Subcutaneous adipose tissue (tissue), 4 donors: ENCODE data around the gene TEX2. TPM values are rescaled to one million over a fixed set of nuclear protein-coding genes. Genes with fewer than 3 reads are reported as not detected.

Experiments
- CTCF ChIP-seq: fragments of 450-650 bp; IDR thresholded peaks from one replicate; pipeline ENCODE4 v1.5.1; 2016; ENCODE audit warnings: low read depth, mild to moderate bottlenecking, control low read depth, antibody characterized with exemption, moderate library complexity
- total RNA-seq, 4 donors: library from RNA; depleted of rRNA; stranded (reverse); fragments of >200 nt; gene quantifications; one replicate each; pipeline ENCODE4 v1.1.0, GENCODE V29; 2016

Gene TEX2
- total RNA-seq, 4 donors from 2014 or later = 75.3 to 119 (median 102) TPM

DNA sequence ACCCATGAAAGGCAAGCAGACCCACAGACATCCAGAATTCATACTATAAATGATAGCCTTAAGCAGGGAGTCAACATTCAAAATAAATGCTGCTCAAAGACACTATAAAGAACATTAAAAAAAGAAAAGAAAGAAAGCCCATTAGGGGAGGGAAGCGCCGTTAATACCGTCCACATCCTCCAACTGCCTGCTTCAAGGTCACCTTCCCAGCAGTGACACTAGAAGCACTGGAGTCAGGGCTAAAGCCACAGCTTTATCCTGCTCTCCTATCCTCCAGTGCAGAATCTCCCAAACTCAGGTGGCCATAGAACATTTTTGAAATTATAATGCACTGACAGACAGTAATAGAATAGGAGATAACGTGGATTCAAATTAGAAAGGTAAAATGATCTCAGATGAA is 59.4 kb downstream of the TEX2 start:
- no peak for TF ChIP-seq CTCF

DNA sequence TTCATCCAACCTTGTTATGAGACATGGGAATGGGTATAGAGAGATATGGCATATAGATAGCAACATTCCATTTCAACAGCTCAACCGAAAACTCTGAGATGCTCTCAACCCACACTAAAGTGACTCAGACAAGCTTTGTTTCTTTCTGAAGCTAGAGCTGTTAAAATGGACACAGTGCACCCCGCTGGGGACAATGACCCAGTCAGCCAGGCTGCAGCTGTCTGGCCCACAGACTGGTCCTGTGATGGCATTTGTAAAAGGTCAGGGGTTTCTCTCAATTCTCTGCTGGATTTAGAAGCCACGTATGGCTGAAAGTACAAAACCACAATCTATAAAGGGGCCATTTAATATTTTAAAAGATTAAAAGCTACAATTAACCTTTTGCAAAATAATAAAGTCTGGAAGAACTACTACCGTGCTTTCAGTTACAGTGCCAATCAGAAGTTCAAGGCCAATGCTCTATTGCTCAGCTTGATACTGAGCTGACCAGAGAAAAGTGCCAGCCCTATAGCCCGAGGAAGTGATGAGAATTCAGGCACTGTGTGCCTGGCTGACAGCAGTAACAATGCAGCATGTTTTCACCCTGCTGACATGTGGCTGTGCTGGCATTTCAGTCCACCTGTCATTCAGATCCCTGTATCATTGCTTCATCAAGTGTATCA is 60.2 kb downstream of the TEX2 start:
- TF ChIP-seq CTCF = no peak

- TF ChIP-seq CTCF = no peak
These were observed 62.7 kb downstream of the TEX2 start for GRCh38 chr17:64200080-64201032.

- no peak for TF ChIP-seq CTCF
These were observed 64.5 kb downstream of the TEX2 start for GRCh38 chr17:64198331-64199090.

DNA sequence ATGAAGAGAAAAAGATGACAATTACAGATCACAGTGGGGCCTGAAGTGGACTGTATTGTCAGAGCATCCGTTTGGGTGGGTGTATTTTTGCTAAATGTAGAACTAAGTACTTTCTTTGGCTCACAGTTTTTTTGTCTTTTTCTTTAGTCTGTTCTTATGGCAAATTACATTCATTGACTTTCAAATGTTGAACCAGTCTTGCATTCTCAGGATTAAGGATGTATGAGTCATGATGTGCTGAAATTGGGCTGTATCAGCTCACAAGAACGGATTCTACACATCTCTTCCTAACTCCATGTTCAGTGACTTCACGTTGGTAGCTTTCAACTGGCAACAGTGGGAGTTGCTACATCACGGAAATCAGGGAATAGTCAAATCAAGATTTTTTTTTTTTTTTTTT is 66.5 kb downstream of the TEX2 start:
- TF ChIP-seq CTCF = no peak

DNA sequence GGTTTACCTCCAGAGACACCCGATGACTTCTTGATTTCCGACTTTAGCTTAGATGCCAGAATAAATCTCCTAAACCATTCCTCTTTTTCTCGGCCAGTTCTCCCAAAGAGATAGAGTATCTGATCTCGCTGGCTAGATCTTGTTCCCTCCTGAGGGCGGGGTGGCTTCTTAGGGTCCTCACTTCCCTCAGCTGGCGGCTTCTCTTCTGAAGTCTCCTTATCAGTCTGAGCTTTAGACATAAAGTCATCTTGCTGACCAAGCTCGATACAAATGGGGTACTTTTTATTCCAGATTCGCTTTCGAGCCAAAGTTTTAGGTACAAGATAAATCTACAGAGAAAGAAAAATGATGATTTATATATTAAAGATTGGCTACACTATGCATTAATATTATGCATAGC is 69.5 kb downstream of the TEX2 start:
- TF ChIP-seq CTCF = no peak

GRCh38 chr17:64192589-64192988 is 70.5 kb downstream of the TEX2 start:
- no peak for TF ChIP-seq CTCF
